ENCODE data around the gene PNLIPRP2.

GRCh38 chr10:116694243-116694926 is 73.6 kb downstream of the PNLIPRP2 start:
- TF ChIP-seq, protein P1, sequence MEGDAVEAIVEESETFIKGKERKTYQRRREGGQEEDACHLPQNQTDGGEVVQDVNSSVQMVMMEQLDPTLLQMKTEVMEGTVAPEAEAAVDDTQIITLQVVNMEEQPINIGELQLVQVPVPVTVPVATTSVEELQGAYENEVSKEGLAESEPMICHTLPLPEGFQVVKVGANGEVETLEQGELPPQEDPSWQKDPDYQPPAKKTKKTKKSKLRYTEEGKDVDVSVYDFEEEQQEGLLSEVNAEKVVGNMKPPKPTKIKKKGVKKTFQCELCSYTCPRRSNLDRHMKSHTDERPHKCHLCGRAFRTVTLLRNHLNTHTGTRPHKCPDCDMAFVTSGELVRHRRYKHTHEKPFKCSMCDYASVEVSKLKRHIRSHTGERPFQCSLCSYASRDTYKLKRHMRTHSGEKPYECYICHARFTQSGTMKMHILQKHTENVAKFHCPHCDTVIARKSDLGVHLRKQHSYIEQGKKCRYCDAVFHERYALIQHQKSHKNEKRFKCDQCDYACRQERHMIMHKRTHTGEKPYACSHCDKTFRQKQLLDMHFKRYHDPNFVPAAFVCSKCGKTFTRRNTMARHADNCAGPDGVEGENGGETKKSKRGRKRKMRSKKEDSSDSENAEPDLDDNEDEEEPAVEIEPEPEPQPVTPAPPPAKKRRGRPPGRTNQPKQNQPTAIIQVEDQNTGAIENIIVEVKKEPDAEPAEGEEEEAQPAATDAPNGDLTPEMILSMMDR (IDR thresholded peaks at IDR 0.05; ENCODE audit: low read length): no peak
- TF ChIP-seq EZH2phosphoT487 (IDR thresholded peaks at IDR 0.05; ENCODE audit: low read length): no peak
